Gastroesophageal sphincter (tissue), 3 donors: ENCODE measurements around the gene CCR7.

Source experiments
- CTCF ChIP-seq, 4 experiments: fragments of 200-600 bp in 2 of 4; fragments of 450-650 bp in 2 of 4; sonication (generic) in 1 of 4; IDR thresholded peaks; one replicate each; pipeline ENCODE4 v1.5.1; 2017 to 2019; ENCODE audit warnings: antibody characterized with exemption in 4 of 4, mild to moderate bottlenecking in 2 of 4, moderate library complexity in 2 of 4
- EP300 ChIP-seq: sonication (generic); formaldehyde crosslinking; IDR thresholded peaks from one replicate; pipeline ENCODE4 v1.6.1; 2017; ENCODE audit warnings: antibody characterized with exemption, mild to moderate bottlenecking
- POLR2A ChIP-seq, 2 donors: fragments of 450-650 bp; IDR thresholded peaks; one replicate each; pipeline ENCODE4 v1.6.1; 2017; ENCODE audit warnings: antibody characterized with exemption in 2 of 2, mild to moderate bottlenecking in 2 of 2, moderate library complexity in 1 of 2
- POLR2AphosphoS5 ChIP-seq: sonication (generic); formaldehyde crosslinking; IDR thresholded peaks from one replicate; pipeline ENCODE4 v1.6.1; 2017; ENCODE audit warnings: antibody characterized with exemption

GRCh38 chr17:40522250-40522960, 42.9 kb downstream of the CCR7 start:
- no peak for TF ChIP-seq CTCF (IDR thresholded peaks at IDR 0.05)
- TF ChIP-seq POLR2A (IDR thresholded peaks at IDR 0.05): no peak
- no peak for TF ChIP-seq EP300
- no peak for TF ChIP-seq POLR2AphosphoS5
